C1 segment of cervical spinal cord (tissue), 14 donors: ENCODE measurements around the gene APBB2.
"Not testable (repeated sequence)": the region's sequence is repeated elsewhere in the genome, so short reads cannot be mapped to it uniquely, and the experiment has no call there.

Experiments
- DNase-seq, 14 donors: peaks; one replicate each; lab custom pipeline; 2025; lab: John Stamatoyannopoulos, UW

Gene APBB2

DNA sequence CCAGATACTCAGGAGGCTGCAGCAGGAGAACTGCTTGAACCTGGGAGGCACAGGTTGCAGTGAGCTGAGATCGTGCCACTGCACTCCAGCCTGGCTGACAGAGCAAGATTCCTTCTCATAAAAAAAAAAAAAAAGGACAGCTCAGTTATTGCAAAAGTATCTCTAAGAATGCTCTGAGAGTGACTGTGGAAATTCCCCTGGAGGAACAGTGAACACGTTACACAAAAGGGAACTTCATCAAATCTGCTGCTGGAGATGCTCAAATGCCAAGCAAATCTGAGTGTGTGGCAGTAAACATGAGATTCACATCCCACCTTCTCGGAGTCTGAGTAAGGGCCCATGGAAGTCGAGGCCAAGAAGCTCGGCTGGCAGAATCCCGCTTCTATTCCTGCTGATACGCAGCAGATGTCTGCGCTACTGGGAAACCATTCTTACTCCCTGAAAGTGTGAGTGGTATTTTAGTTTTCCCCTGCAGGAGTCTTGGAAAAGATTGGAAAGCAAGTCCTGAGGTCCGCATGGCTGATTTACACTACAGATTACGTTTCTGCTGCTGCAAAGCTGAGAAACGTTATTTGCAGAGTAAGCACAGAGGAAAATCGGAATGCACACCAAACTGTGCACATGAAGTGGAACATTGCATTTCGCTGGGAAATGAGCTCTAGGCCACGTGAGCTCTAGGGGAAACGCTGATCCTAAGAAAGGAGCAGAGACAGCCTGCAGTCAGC is 301.7 kb downstream of the APBB2 start:
- no peak for DNase-seq

DNA sequence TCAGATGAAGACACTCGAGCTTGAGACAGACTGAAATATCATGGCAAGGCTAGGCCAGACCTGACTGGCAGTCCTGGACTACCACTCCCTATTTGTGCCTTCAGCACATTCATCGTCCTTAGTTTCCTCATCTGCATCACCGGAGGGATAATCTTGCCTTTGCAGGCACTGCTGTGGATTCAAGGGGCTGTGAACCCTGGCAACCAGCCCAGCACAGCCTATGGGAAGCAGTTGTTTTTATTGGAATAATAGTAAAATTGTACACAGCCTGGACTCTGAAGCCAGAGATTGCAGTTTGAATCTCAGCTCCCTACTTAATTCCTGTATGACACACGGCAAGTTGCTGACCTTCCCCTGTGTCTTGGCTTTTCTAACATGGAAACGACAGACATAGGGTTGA is 303.6 kb downstream of the APBB2 start:
- DNase-seq = no peak

DNA sequence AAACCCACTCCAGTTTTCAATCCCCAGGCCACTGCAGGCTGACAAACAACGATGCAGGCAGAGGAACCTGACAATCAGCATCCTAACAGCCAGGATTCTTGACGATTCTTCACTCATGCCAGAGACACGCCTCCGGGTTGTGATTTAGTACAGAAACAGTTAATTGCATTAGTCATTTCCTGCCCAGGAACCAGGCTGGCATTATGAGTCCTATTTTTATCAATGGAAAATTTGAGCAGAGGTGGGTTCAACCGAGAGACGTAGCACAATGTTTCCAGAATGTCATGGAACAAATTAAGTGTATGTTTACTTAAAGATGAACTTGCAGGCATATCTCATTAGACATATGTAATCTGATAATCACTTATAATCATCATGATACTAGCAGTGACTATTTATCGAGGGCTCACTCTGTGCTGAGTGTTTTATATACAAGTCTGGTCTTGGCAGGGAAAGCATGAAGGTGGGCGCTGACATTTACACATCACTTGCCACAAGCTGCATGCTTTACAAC is 304.9 kb downstream of the APBB2 start:
- DNase-seq = no peak

DNA sequence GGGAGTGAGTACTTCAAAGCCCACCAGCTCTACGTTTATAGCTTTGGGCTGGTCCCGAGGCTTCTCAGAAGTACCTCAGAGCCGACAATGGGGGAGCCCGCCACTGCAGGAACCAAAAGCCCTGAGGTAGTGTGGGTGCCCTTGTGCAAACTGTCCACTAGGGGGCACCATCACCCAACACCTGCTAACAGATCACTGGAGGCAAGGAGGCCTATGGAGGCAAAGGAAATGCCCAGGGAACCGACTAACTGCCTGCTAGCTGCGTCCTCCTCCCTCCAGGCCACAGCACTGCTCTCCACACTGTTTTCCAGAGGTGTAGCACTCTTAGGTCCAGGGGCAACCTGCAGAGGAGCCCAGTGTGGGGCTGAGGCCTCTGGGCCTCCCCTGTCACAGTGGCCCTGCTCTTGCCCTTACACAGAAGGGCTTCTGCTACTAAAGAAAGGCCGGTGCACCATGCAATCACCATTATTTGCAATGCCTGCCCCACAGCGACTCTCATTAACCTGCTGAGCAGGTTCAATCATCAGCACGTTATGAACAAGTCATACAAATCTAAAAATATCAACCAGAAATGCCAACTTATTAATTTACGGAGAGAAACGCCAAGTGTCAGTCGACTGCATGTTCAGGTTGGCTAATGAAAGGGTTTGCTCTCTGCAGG is 305.5 kb downstream of the APBB2 start:
- peak in 9 of 14 donors; percentile 5 to 55 (median 31) for DNase-seq

DNA sequence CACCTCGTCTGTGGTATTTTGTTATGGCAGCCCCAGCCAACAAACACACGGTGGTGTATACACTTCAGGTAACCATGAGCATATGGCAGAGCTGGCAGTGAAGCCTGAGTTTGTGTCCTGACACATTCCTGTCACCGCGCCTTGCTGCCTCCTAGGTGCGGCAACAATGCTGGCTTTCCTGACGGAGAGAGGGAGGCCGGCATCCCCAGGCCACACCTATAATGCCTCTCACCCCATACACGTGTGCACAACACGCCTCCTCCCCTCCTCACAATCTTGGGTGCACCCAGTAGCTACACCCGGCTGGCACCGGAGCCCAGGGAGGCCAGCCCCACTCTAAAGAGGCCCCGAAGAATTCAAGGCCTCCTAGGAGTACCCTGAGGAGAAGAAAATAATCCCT is 306.0 kb downstream of the APBB2 start:
- peak in 1 of 14 donors; percentile 86 for DNase-seq

- DNase-seq = no peak
Observed at GRCh38 chr4:40905414-40905813, 308.9 kb downstream of the APBB2 start.

- DNase-seq = not testable (repeated sequence)
Observed at GRCh38 chr4:40900531-40900930, 313.8 kb downstream of the APBB2 start.

- peak in 11 of 14 donors; percentile 15 to 67 (median 39) for DNase-seq
Observed at GRCh38 chr4:40897557-40898203, 316.7 kb downstream of the APBB2 start.

- no peak for DNase-seq
Observed at GRCh38 chr4:40890764-40891163, 323.6 kb downstream of the APBB2 start.

DNA sequence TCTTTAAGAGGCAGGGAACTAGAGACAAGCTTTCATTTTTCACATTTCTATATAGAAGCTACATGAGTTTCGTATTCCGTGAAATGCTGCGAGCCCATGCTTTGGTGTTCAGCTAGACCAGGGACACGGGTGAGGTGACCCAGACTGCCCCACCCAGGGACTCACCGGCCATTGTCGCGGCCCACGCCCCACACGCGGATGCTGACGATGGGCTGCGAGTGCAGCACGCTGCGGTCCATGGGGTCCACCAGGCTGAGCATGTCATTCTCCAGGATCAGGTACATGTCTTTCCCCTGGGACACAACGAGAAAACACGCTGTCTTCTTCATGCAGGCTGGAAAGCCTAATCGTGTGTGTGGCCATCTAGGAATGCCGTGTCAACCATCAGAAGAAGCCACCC is 324.1 kb downstream of the APBB2 start:
- no peak for DNase-seq

- no peak for DNase-seq
Observed at GRCh38 chr4:40888933-40889332, 325.4 kb downstream of the APBB2 start.

DNA sequence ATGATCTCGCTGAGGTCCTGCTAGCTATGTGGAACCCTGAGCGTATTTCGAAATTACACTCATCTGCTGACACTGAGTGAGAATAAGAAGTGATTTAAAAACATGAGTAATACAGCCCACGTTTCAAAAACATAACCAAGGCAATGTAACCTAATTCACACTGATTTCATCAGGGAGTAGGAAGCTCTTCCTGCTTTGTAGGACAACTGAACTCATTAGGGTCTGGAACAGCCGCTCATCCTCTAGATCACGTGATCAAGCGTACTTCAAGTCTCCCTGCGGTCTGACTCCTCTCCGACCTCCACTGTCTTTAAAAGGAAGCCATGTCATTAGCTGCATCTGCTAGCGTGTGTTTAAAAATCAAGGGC is 326.6 kb downstream of the APBB2 start:
- DNase-seq = no peak

GRCh38 chr4:40886931-40887763 is 327.2 kb downstream of the APBB2 start:
- DNase-seq = no peak

- DNase-seq = peak in 1 of 14 donors; percentile 22
Observed at GRCh38 chr4:40881851-40882250, 332.5 kb downstream of the APBB2 start.

DNA sequence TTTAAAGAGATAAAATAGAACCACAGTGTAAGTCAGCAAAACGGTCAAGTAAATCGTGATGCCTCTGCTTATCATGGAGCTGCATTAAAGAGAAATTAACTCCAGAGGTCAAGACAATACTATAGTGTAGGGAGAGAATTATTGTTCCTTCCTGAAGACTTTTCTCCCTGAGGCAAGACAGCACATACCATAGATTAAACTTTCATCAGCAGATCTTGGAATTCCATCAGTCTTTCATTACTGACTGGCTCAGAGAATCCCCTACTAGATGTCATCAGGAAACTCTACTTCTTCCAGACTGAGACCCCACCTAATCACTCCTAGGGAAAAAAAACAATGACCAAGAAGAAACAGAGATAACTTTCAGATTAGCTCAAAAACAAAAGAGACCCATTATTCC is 333.2 kb downstream of the APBB2 start:
- no peak for DNase-seq

GRCh38 chr4:40878548-40879055 is 335.7 kb downstream of the APBB2 start:
- no peak for DNase-seq

GRCh38 chr4:40877081-40877480 is 337.3 kb downstream of the APBB2 start:
- no peak for DNase-seq

DNA sequence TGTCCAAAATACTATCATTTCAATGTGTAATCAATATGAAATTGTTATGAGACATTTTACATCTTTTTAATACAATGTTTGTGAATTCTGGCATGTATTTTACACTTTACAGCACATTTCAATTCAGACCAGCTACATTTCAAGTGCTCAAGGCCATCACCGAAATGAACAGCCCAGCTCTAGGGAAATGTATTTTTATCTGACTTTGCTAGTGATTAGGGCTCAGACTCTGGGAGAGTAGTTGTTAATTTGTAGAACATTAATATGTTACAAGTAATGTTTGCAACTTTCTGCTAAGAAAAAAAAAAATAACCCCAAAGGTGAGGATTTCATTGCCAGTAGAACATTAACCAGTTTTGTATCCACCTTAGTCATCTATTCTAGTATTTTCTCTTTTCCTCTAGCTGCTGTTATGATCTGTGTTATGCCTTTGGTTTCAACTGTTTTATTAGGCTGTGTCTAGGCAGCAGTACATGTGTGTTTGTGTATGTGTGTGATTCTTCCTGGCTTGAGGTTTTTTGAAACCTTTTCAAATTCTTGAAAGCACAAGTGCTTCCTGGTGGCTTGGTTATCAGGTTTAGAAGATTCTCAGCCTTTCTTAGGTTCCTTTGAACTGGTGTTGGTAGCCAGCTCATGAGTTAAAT is 338.7 kb downstream of the APBB2 start:
- DNase-seq = no peak

DNA sequence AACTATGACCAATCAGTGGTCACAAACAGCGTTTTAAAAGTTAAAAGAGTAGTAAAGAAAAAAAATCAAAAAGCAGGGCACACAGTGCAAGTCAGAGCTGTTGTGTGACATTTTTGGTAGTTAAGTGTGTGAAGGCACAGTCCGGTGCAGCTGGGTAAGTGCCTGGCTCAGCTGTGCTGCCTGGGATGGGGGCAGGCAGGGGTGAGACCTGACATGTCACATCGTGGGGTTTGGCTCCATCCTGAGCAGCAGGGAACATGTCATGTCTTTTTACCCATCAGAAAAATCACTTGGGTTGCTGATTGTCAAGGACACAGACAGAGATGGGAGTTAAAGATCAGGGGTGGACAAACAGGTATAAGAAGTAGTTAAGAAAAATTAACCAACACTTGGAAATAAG is 339.4 kb downstream of the APBB2 start:
- no peak for DNase-seq

- no peak for DNase-seq
Observed at GRCh38 chr4:40874331-40874730, 340.0 kb downstream of the APBB2 start.

- no peak for DNase-seq
Observed at GRCh38 chr4:40871695-40872250, 342.6 kb downstream of the APBB2 start.
